HCT116 (cell line): ENCODE results near the gene PI4KA. TPM values are rescaled to one million over a fixed set of nuclear protein-coding genes. Genes with fewer than 3 reads are reported as not detected.

ENCODE experiments used
- ATAC-seq: fragments of 200-7000 bp; cut with Tn5 transposase; 2 replicates; pipeline ENCODE4 v1.9.1; 2020; ENCODE audit warnings: mild to moderate bottlenecking, moderate library complexity
- BruUV-seq: library from RNA; stranded (reverse); fragments of 400-500 nt; replicated peaks from 2 replicates; lab custom pipeline; 2021; lab: Mats Ljungman, UMichigan
- CTCF ChIA-PET: fragments of 300-600 bp; sonication (Branson Sonifier 250); formaldehyde crosslinking; loops from one replicate; lab custom pipeline; 2021; ENCODE audit warnings: antibody characterized with exemption; lab: Charles Lee
- POLR2A ChIA-PET: fragments of 300-600, 350-600 bp; sonication (Branson Sonifier 250); formaldehyde crosslinking; loops from one replicate; lab custom pipeline; 2021; ENCODE audit warnings: antibody characterized with exemption; lab: Charles Lee
- RAD21 ChIA-PET, 2 experiments: fragments of 300-600 bp; sonication (Branson Sonifier 250); formaldehyde crosslinking; loops; one replicate each; lab custom pipeline; 2023; ENCODE audit warnings: low total read pairs in 2 of 2; ENCODE audit not compliant: uncharacterized antibody in 2 of 2, unreplicated experiment in 2 of 2, low non-redundant PET in 1 of 2; lab: Charles Lee
- DNase-seq: peaks from one replicate; pipeline ENCODE4 v3.0.0-alpha.2; 2010; ENCODE audit warnings: low read depth, low spot score
- H2AFZ ChIP-seq: fragments of 200-600 bp; shearing (Covaris generic), sonication (generic); 2 replicates; pipeline ENCODE4 v1.6.1; 2017; ENCODE audit warnings: low read depth, mixed run types, mixed read lengths, antibody characterized with exemption, low read length; ENCODE audit not compliant: poor library complexity, severe bottlenecking
- H3K27ac ChIP-seq: 2 replicates; pipeline ENCODE4 v1.5.1; 2012; ENCODE audit warnings: low read depth, low read length
- H3K27me3 ChIP-seq: fragments of 200-600 bp; sonication (generic); 2 replicates; pipeline ENCODE4 v1.6.1; 2016; ENCODE audit warnings: mixed run types, low read length, mixed read lengths; ENCODE audit not compliant: insufficient read depth
- H3K36me3 ChIP-seq, 2 experiments: fragments of 200-500 bp in 1 of 2; fragments of 200-600 bp in 1 of 2; sonication (Bioruptor generic) in 1 of 2; sonication (generic) in 1 of 2; 2 replicates each; pipeline versions ENCODE4 v1.5.1 to v1.6.1; 2014 to 2016; ENCODE audit warnings: low read length in 2 of 2, inconsistent platforms in 1 of 2, mixed read lengths in 1 of 2, mixed run types in 1 of 2; ENCODE audit not compliant: insufficient read depth in 2 of 2, control insufficient read depth in 1 of 2
- H3K4me1 ChIP-seq, 2 experiments: fragments of 200-600 bp in 1 of 2; sonication (generic) in 1 of 2; 2 replicates each; pipeline versions ENCODE4 v1.5.1 to v1.6.1; 2012 to 2017; ENCODE audit warnings: low read length in 2 of 2, inconsistent platforms in 1 of 2, mild to moderate bottlenecking in 1 of 2, mixed read lengths in 1 of 2, mixed run types in 1 of 2, moderate library complexity in 1 of 2; ENCODE audit not compliant: insufficient read depth in 2 of 2, control insufficient read depth in 1 of 2
- H3K4me2 ChIP-seq: fragments of 200-600 bp; sonication (generic); 2 replicates; pipeline ENCODE4 v1.6.1; 2017; ENCODE audit warnings: mixed run types, low read length, mixed read lengths
- H3K4me3 ChIP-seq, 2 experiments: fragments of 200-600 bp in 1 of 2; sonication (generic) in 1 of 2; replicated peaks in 1 of 2; 2 replicates each; pipeline ENCODE4 v1.5.1; 2011 to 2016; ENCODE audit warnings: low read length in 2 of 2, control low read depth in 1 of 2, low read depth in 1 of 2, mild to moderate bottlenecking in 1 of 2, mixed read lengths in 1 of 2, mixed run types in 1 of 2
- H3K79me2 ChIP-seq: fragments of 200-600 bp; sonication (generic); 2 replicates; pipeline ENCODE4 v1.6.1; 2017; ENCODE audit warnings: mild to moderate bottlenecking, mixed run types, low read length, moderate library complexity, mixed read lengths; ENCODE audit not compliant: insufficient read depth
- H3K9ac ChIP-seq: fragments of 200-600 bp; sonication (generic); 2 replicates; pipeline ENCODE4 v1.6.1; 2016; ENCODE audit warnings: low read length, mixed read lengths
- H3K9me2 ChIP-seq: fragments of 200-600 bp; sonication (generic), shearing (Covaris generic); 2 replicates; pipeline ENCODE4 v1.6.1; 2017; ENCODE audit warnings: mixed run types, mild to moderate bottlenecking, moderate library complexity; ENCODE audit not compliant: insufficient read depth
- H3K9me3 ChIP-seq, 2 experiments: fragments of 200-500 bp in 1 of 2; fragments of 200-600 bp in 1 of 2; sonication (Bioruptor generic) in 1 of 2; sonication (generic) in 1 of 2; 2 replicates each; pipeline ENCODE4 v1.6.1; 2014 to 2017; ENCODE audit warnings: low read length in 2 of 2, mixed read lengths in 2 of 2, inconsistent platforms in 1 of 2, low read depth in 1 of 2, mild to moderate bottlenecking in 1 of 2, mixed run types in 1 of 2, moderate library complexity in 1 of 2; ENCODE audit not compliant: control insufficient read depth in 1 of 2, insufficient read depth in 1 of 2
- H4K20me1 ChIP-seq: fragments of 200-600 bp; sonication (generic), shearing (Covaris generic); 2 replicates; pipeline ENCODE4 v1.6.1; 2017; ENCODE audit warnings: mixed run types, mild to moderate bottlenecking, moderate library complexity; ENCODE audit not compliant: insufficient read depth
- CEBPB ChIP-seq: IDR thresholded peaks from 2 replicates; pipeline ENCODE4 v1.6.1; 2012; ENCODE audit warnings: low read depth
- ELF1 ChIP-seq: IDR thresholded peaks from 2 replicates; pipeline ENCODE4 v1.6.1; 2012; ENCODE audit warnings: low read depth, borderline replicate concordance
- EZH2 ChIP-seq: fragments of 200-600 bp; sonication (generic); IDR thresholded peaks from 2 replicates; pipeline ENCODE4 v1.6.1; 2017; ENCODE audit warnings: antibody characterized with exemption, mixed run types
- JUND ChIP-seq: IDR thresholded peaks from 2 replicates; pipeline ENCODE4 v1.6.1; 2012
- MAX ChIP-seq: IDR thresholded peaks from 2 replicates; pipeline ENCODE4 v1.6.1; 2012
- ZBTB33 ChIP-seq: IDR thresholded peaks from 2 replicates; pipeline ENCODE4 v1.6.1; 2011; ENCODE audit warnings: mild to moderate bottlenecking, low read length, moderate library complexity; ENCODE audit not compliant: insufficient replicate concordance; ENCODE audit errors: extremely low read depth
- intact Hi-C: fragments of 100-400 bp; cut with micrococcal nuclease; formaldehyde crosslinking; loops from 2 replicates; pipeline ENCODE4 v1.10.0; 2022
- total RNA-seq: library from RNA; stranded (reverse); gene quantifications from one replicate; pipeline ENCODE4 v1.2.1, GENCODE V29; 2021; ENCODE audit not compliant: unreplicated experiment
- TF ChIP-seq, protein P1 (sequence below), 3 experiments: fragments of 200-600 bp in 1 of 3; sonication (generic) in 1 of 3; IDR thresholded peaks in 2 of 3; conservative IDR thresholded peaks in 1 of 3; 2 replicates each; pipeline ENCODE4 v1.5.1; 2012 to 2017; ENCODE audit warnings: low read depth in 2 of 3, low read length in 2 of 3, antibody characterized with exemption in 1 of 3, borderline replicate concordance in 1 of 3, control low read depth in 1 of 3, mild to moderate bottlenecking in 1 of 3, mixed read lengths in 1 of 3, mixed run types in 1 of 3, moderate library complexity in 1 of 3; ENCODE audit not compliant: insufficient read depth in 1 of 3
- TF ChIP-seq, protein P2 (sequence below): IDR thresholded peaks from 2 replicates; pipeline ENCODE4 v1.6.1; 2012

The PI4KA gene
- total RNA-seq, 1 experiment from 2014 or later: 59.6 TPM

DNA sequence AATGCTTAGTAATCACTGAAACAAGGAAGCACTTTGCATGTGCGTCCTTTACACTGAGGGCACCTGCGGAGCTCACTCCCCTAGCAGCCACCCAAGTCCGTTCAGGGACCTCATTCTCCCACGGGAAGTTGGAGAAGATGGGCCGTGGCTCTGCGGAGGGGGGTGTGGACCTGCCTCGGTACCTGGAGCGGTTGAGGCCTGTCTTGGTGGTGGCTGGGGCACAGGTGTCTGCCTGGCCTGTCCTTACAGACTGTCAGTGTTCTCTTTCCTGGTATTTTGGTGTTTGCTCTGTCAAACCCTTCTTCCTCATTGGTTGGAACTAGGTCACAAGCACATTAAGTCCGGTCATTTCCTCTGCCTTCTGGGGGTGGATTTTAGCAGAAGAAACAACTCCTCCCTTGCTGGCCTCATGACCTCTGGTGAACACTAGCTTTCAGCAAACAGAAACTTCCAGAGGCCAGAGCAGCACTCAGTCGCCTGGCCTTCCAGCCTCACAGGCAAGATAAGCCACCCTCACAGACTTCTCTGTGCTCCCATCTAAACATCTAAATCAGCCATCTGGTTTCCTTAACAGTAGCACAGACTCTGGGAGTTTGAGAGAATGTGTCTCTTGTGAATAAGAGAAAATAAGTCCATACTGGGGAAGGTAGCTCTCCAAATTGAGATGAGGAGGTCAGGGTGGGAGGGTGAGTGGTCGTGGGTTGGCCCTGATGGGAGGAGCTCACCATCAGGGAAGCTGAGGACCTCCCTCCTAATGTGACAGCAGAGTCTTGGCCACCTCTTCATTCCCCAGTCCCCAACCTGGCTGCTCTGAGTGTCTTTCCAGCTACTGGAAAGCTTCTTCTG lies 8.8 kb upstream of the PI4KA start (continued):
- TF ChIP-seq ELF1: no peak
- TF ChIP-seq JUND: no peak

DNA sequence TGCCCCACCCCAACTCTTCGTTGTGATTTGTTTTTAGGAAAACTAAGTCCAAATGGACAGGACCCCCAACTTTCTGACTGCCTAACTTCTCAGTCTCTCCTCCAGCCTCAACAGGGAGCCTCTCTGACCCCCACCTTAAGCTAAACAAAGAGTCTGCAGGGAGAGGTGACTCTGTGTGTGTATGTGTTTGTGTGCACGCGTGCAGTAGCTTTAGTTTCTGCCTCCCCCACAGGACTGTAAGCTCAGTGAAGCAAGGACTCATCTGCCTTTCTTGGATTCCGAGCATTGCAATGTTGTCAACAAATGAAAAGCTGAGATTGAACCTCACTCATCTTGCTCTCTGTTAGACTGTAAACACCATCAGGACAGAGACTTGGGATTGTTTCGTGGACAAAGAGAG lies 8.1 kb upstream of the PI4KA start:
- CTCF ChIA-PET: interaction anchor here (1.2 kb wide), 1 partner anchor 19 kb away, joined by 3 read pairs; no protein-coding TSS in a partner anchor
- H3K79me2 ChIP-seq: no peaks in the 10 kb centered on the region
- H4K20me1 ChIP-seq: no peaks in the 10 kb centered on the region
- H3K27ac ChIP-seq: no peak overlapping the region
- H3K4me3 ChIP-seq: no peak overlapping the region
- no peak overlapping the region for H3K4me2 ChIP-seq
- H3K4me1 ChIP-seq: peaks cover 5 to 11% of the 10 kb centered on the region in 2 experiments; a peak in 3 of 4 replicates
- 0 out of 4 replicates have a peak, but pooled peaks cover 2 to 6% of the 10 kb centered on the region in 2 experiments for H3K36me3 ChIP-seq
- no peaks in the 10 kb centered on the region for H3K9me2 ChIP-seq
- no peaks in the 10 kb centered on the region for H3K27me3 ChIP-seq
- no TSS peak for BruUV-seq
- POLR2A ChIA-PET: no interaction called here
- H3K9ac ChIP-seq: no peak overlapping the region
- intact Hi-C loops: no loop called here
- TF ChIP-seq CEBPB: no peak
- TF ChIP-seq ELF1: no peak
- no peak for TF ChIP-seq EZH2
- TF ChIP-seq MAX: no peak
- TF ChIP-seq, protein P1, sequence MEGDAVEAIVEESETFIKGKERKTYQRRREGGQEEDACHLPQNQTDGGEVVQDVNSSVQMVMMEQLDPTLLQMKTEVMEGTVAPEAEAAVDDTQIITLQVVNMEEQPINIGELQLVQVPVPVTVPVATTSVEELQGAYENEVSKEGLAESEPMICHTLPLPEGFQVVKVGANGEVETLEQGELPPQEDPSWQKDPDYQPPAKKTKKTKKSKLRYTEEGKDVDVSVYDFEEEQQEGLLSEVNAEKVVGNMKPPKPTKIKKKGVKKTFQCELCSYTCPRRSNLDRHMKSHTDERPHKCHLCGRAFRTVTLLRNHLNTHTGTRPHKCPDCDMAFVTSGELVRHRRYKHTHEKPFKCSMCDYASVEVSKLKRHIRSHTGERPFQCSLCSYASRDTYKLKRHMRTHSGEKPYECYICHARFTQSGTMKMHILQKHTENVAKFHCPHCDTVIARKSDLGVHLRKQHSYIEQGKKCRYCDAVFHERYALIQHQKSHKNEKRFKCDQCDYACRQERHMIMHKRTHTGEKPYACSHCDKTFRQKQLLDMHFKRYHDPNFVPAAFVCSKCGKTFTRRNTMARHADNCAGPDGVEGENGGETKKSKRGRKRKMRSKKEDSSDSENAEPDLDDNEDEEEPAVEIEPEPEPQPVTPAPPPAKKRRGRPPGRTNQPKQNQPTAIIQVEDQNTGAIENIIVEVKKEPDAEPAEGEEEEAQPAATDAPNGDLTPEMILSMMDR (IDR thresholded peaks at IDR 0.05 in 2 of 3, conservative IDR thresholded peaks at IDR 0.05 in 1 of 3; ENCODE audit: borderline replicate concordance in 1 of 3, insufficient read depth in 1 of 3, low read depth in 2 of 3, low read length in 2 of 3): no peak
- TF ChIP-seq, protein P2, sequence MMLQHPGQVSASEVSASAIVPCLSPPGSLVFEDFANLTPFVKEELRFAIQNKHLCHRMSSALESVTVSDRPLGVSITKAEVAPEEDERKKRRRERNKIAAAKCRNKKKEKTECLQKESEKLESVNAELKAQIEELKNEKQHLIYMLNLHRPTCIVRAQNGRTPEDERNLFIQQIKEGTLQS: no peak
- TF ChIP-seq ZBTB33: no peak
- no peak for TF ChIP-seq JUND
- ATAC-seq: no peak
- no peak for DNase-seq
- no peak overlapping the region for H2AFZ ChIP-seq
- RAD21 ChIA-PET: no interaction called here
- H3K9me3 ChIP-seq: no peaks in the 10 kb centered on the region
